ENCODE data around the gene ABHD15.
A peak's percentile ranks its signal among the peaks of the same experiment; 100 is the strongest.

ABHD15 gene

DNA sequence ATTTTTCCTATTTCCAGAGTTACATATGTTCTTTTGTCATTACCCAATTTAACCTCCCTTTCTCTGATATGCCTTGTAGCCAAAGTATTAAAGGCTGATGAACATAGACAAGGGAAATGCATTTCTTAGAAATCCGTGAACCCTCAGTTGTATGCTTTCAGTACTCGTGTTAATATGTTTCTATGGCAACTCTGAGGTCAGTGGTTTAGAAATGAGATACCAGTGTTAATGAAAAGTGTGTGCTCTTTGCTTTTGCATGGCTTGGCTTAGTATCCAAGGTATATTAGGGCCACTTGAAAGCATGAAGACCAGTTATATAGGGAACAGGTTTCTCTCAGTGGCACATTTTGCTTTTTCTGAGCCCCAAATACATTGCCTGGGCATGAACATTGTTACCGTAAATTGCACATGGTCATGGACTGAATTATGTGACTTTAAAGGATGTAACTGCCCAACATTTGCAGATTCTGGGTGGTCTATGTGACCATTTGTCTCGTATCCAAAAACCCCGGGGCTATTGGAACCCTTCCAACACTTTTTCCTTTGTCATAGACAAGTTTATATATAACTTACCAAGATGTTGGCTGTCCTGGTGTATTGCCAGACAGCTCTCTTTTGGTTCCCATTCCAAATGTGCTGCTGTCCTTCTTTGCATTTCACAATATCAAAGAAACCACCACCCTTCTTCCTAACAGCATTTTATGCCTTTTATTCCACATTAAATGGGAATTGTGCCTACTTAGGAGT lies 17.5 kb downstream of the ABHD15 start:
- no peak for DNase-seq (ENCODE audit: low read depth in 1 of 2, low spot score in 1 of 2)
- no peak for TF ChIP-seq JUND (IDR thresholded peaks at IDR 0.05; ENCODE audit: low read depth)
- in situ Hi-C loops (cut with HindIII; ENCODE audit: low pct_unique_long_range_greater_than_20kb, low sequenced_read_pairs) = no loop called here

DNA sequence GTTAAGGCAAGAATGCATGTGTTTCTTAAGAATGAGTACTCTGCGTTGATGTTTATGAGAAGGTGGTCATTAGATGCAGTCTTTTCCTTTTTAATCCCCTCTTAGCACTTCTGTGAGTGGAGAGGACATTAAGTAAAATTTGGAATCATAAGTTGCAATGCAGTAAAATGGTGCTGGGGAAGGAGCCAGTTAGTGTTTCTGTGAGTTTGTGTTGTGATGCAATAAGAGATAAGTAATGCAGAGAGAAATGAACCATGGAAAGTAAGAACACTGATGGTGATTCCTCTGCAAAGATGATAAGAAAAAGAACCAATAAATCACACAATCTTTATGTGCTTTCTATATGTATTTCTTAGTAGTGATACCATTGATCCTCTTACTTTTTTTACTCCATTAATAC lies 20.0 kb downstream of the ABHD15 start:
- in situ Hi-C loops (cut with HindIII; ENCODE audit: low pct_unique_long_range_greater_than_20kb, low sequenced_read_pairs) = no loop called here
- no peak for DNase-seq (ENCODE audit: low read depth in 1 of 2, low spot score in 1 of 2)
- no peak for TF ChIP-seq JUND (IDR thresholded peaks at IDR 0.05; ENCODE audit: low read depth)

DNA sequence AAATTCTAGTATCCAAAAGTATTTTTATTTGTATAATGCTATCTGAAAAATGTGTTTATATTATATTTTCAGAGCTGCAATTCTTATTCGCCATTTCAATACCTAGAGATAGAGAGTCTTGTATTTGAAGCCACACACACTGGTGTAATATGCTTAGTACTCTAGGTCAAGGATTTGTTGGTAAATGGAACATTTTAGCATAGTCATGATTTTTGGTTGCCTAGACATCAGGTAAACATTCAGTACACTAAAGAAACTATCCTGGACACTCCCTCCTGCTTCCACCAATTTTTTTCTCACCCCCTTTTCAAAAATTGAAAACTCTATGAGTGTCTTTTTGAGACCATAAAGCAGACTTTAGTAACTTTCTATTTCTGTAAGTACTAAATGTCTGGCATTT lies 20.8 kb downstream of the ABHD15 start:
- no peak for TF ChIP-seq JUND (IDR thresholded peaks at IDR 0.05; ENCODE audit: low read depth)
- DNase-seq (ENCODE audit: low read depth in 1 of 2, low spot score in 1 of 2) = no peak
- in situ Hi-C loops (cut with HindIII; ENCODE audit: low pct_unique_long_range_greater_than_20kb, low sequenced_read_pairs) = no loop called here

DNA sequence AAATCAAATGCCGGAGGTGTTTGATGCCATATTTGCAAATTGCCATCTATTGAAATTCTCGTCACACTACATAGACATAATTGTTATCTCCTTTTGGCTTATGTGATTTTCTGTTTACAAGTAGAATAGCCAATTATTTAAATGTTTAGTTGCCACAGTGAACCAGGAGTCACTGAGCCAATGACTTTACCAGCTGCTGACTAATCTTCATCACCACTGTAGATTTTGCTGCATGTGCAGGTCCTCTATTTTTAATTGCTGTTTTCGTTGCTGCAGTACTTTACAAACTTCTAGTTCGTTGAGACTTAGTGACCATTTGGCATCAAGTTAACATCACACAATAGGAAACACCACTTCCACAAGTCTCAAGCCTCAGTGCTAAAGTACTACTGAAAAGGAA lies 22.8 kb downstream of the ABHD15 start:
- no peak for DNase-seq (ENCODE audit: low read depth in 1 of 2, low spot score in 1 of 2)
- in situ Hi-C loops (cut with HindIII; ENCODE audit: low pct_unique_long_range_greater_than_20kb, low sequenced_read_pairs) = no loop called here
- no peak for TF ChIP-seq JUND (IDR thresholded peaks at IDR 0.05; ENCODE audit: low read depth)

DNA sequence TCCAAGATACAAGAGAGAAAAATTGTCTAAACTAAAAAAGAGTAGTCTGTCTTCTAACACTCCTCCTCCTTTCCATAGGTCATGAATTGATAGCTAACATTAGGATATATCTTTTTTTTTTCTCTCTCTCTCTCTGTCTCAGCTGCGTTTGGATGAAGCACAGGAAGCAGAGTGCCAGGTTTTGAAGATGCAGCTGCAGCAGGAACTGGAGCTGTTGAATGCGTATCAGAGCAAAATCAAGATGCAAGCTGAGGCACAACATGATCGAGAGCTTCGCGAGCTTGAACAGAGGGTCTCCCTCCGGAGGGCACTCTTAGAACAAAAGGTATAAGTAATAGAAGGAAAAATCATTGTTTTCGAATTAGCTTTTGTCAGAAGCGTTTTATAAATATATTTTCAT lies 32.9 kb downstream of the ABHD15 start:
- no peak for DNase-seq (ENCODE audit: low read depth in 1 of 2, low spot score in 1 of 2)
- TF ChIP-seq JUND (IDR thresholded peaks at IDR 0.05; ENCODE audit: low read depth) = no peak
- in situ Hi-C loops (cut with HindIII; ENCODE audit: low pct_unique_long_range_greater_than_20kb, low sequenced_read_pairs) = no loop called here

DNA sequence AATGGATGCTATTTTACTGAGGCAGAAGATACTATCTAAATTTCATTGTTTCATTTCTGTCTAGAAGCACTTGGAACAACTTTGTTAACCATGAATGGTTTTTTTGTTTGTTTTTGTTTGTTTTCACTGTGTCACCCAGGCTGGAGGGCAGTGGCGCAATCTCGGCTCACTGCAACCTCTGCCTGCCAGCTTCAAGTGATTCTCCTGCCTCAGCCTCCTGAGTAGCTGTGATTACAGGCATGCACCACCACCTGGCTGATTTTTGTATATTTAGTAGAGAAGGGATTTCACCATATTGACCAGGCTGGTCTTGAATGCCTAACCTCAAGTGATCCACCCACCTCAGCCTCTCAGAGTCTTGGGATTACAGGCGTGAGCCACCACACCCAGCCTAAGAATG lies 40.5 kb downstream of the ABHD15 start:
- peak in 1 of 2 experiments; percentile 9 for DNase-seq (ENCODE audit: low read depth in 1 of 2, low spot score in 1 of 2)
- TF ChIP-seq JUND (IDR thresholded peaks at IDR 0.05; ENCODE audit: low read depth) = no peak
- in situ Hi-C loops (cut with HindIII; ENCODE audit: low pct_unique_long_range_greater_than_20kb, low sequenced_read_pairs) = no loop called here

DNA sequence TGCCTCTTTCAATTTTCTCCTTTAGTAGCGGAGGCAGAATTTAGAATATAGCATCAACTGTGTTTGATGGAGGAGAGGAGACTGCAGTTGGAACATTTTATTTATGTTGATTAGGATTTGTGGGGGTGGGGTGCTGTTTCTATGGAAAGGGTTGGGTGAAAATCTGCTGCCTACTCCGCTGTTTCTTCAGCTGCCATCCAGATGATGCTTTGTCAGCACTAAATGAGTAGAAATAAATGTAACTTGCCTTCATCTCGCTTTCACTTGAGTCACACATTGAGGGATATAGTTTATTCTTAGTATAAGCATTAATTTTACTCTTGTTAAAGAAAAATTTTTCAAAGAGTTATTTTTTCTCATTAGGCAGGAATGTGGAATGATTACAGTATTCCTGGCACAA lies 42.1 kb downstream of the ABHD15 start:
- in situ Hi-C loops (cut with HindIII; ENCODE audit: low pct_unique_long_range_greater_than_20kb, low sequenced_read_pairs) = no loop called here
- TF ChIP-seq JUND (IDR thresholded peaks at IDR 0.05; ENCODE audit: low read depth) = no peak
- DNase-seq (ENCODE audit: low read depth in 1 of 2, low spot score in 1 of 2) = no peak

DNA sequence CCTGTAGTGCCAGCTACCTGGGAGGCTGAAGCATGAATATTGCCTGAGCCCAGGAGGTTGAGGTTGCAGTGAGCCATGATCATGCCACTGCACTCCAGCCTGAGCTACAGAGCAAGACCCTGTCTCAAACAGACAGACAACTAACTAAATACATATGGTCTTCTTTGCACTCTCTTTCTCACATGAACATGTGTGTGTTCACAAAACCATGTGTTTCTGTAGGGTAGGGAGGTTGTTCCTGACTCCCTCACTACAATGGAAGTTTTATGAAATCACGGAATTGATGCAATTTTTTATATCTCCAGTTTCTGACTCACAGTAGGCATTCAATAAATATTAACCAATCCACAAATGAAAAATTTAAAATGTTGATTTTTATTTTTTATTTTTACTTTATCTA lies 48.5 kb downstream of the ABHD15 start:
- in situ Hi-C loops (cut with HindIII; ENCODE audit: low pct_unique_long_range_greater_than_20kb, low sequenced_read_pairs) = no loop called here
- DNase-seq (ENCODE audit: low read depth in 1 of 2, low spot score in 1 of 2) = no peak
- TF ChIP-seq JUND (IDR thresholded peaks at IDR 0.05; ENCODE audit: low read depth) = no peak

DNA sequence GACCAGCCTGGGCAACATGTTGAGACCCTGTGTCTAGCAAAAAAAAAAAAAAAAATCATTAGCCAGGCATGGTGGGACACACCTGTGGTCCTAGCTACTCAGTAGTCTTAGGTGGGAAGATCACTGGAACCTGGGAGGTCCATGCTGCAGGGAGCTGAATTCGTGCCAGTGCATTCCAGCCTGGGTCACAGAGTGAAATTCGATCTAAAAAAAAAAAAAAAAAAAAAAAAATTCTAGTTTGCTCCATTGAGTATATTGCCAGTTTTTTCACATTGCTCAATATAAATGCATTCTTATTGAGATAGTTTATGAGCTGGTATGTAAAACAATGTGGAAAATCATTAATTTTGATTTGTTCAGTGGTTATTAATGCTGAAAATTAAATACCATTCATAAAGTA lies 52.0 kb downstream of the ABHD15 start:
- DNase-seq (ENCODE audit: low read depth in 1 of 2, low spot score in 1 of 2) = no peak
- TF ChIP-seq JUND (IDR thresholded peaks at IDR 0.05; ENCODE audit: low read depth) = no peak
- in situ Hi-C loops (cut with HindIII; ENCODE audit: low pct_unique_long_range_greater_than_20kb, low sequenced_read_pairs) = no loop called here

DNA sequence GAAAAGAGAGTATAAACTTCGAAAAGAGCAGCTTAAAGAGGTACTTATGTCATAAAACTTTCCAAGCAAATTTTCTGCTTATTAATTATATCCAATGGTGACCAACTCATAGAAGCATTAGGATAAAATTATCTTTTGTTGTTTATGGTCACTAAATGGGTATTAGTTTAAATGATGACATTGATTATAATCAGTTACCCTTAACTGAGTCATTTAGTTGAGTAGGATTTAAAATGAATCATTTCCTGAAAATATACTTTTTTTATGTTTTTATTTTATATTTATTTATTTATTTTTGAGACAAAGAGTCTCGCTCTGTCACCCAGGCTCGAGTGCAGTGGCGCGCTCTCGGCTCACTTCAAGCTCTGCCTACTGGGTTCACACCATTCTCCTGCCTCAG lies 55.9 kb downstream of the ABHD15 start:
- no peak for DNase-seq (ENCODE audit: low read depth in 1 of 2, low spot score in 1 of 2)
- TF ChIP-seq JUND (IDR thresholded peaks at IDR 0.05; ENCODE audit: low read depth) = no peak
- in situ Hi-C loops (cut with HindIII; ENCODE audit: low pct_unique_long_range_greater_than_20kb, low sequenced_read_pairs) = no loop called here
